ENCODE measurements around the gene CHRNG.

- TF ChIP-seq CTCF (IDR thresholded peaks at IDR 0.05) (no peak), POLR2A (IDR thresholded peaks at IDR 0.05) (no peak), EP300 (IDR thresholded peaks at IDR 0.05) (no peak)
Measured at GRCh38 chr2:232502511-232502910, 37.0 kb upstream of the CHRNG start.

Measured in ovary (tissue), 3 donors.